K562 (cell line): ENCODE results near the gene NME2. TPM values are rescaled to one million over a fixed set of nuclear protein-coding genes. Genes with fewer than 3 reads are reported as not detected.

ENCODE experiments used
- CCNT2 ChIP-seq: IDR thresholded peaks from 2 replicates; pipeline ENCODE4 v1.6.1; 2011; ENCODE audit warnings: borderline replicate concordance, low read depth, mild to moderate bottlenecking, moderate library complexity, mixed read lengths, low read length; ENCODE audit not compliant: insufficient read length; ENCODE audit errors: extremely low read depth
- CREB5 ChIP-seq: fragments of 250-450 bp; sonication (Bioruptor Pico); IDR thresholded peaks from 2 replicates; pipeline ENCODE4 v1.5.0; 2020; ENCODE audit warnings: mild to moderate bottlenecking
- CSDE1 ChIP-seq, 2 experiments: fragments of 450-650 bp; IDR thresholded peaks; 2 replicates each; pipeline ENCODE4 v1.6.1; 2016; ENCODE audit warnings: mild to moderate bottlenecking in 1 of 2
- CXXC5 ChIP-seq: fragments of 250-450 bp; sonication (Bioruptor Pico); IDR thresholded peaks from 2 replicates; pipeline ENCODE4 v1.8.0; 2022; ENCODE audit warnings: inconsistent platforms, mild to moderate bottlenecking, moderate library complexity
- FOXK2 ChIP-seq, 2 experiments: fragments of 450-650 bp; IDR thresholded peaks in 1 of 2; conservative IDR thresholded peaks in 1 of 2; 2 replicates each; pipeline ENCODE4 v1.6.1; 2016; ENCODE audit warnings: low read depth in 2 of 2, mild to moderate bottlenecking in 1 of 2
- HDGF ChIP-seq: fragments of 450-650 bp; IDR thresholded peaks from 2 replicates; pipeline ENCODE4 v1.6.1; 2016
- HNRNPLL ChIP-seq: fragments of 200-400 bp; formaldehyde crosslinking; IDR thresholded peaks from 2 replicates; pipeline ENCODE4 v1.6.1; 2017; ENCODE audit warnings: low read length, low read depth, mild to moderate bottlenecking; ENCODE audit not compliant: poor library complexity, severe bottlenecking
- JUND ChIP-seq, 2 experiments: IDR thresholded peaks; 2 replicates in 1 of 2; 3 replicates in 1 of 2; pipeline ENCODE4 v1.6.1; 2011; ENCODE audit warnings: borderline replicate concordance in 2 of 2, low read depth in 2 of 2, low read length in 2 of 2, improper control_type of control experiment in 1 of 2, missing biosample characterization in 1 of 2, missing genetic modification characterization in 1 of 2, missing genetic modification reagents in 1 of 2
- MXI1 ChIP-seq: IDR thresholded peaks from 2 replicates; pipeline ENCODE4 v1.6.1; 2011; ENCODE audit warnings: low read depth, mild to moderate bottlenecking, improper control_type of control experiment, low read length
- NEUROD1 ChIP-seq: fragments of 150-350 bp; IDR thresholded peaks from 2 replicates; pipeline ENCODE4 v1.6.1; 2014; ENCODE audit warnings: borderline replicate concordance, low read length, low read depth; ENCODE audit not compliant: partially characterized antibody
- PHF21A ChIP-seq: fragments of 450-650 bp; IDR thresholded peaks from 2 replicates; pipeline ENCODE4 v1.6.1; 2017; ENCODE audit warnings: low read depth, borderline replicate concordance
- POLR2AphosphoS2 ChIP-seq: IDR thresholded peaks from 2 replicates; pipeline ENCODE4 v1.6.1; 2012; ENCODE audit warnings: low read length, improper control_type of control experiment
- POLR2AphosphoS5 ChIP-seq: IDR thresholded peaks from 2 replicates; pipeline ENCODE4 v1.6.1; 2011; ENCODE audit warnings: mild to moderate bottlenecking, low read depth, low read length, moderate library complexity; ENCODE audit not compliant: control insufficient read depth, insufficient read depth
- POLR2G ChIP-seq: fragments of 200-400 bp; formaldehyde crosslinking; IDR thresholded peaks from 2 replicates; pipeline ENCODE4 v1.6.1; 2017; ENCODE audit warnings: low read depth, mild to moderate bottlenecking, antibody characterized with exemption, low read length, moderate library complexity
- TAF1 ChIP-seq: IDR thresholded peaks from 2 replicates; pipeline ENCODE4 v1.6.1; 2011; ENCODE audit warnings: mild to moderate bottlenecking, low read length, moderate library complexity; ENCODE audit not compliant: insufficient read depth, control insufficient read depth, severe bottlenecking; ENCODE audit errors: extremely low read depth
- TBL1XR1 ChIP-seq, 2 experiments: IDR thresholded peaks; 2 replicates each; pipeline ENCODE4 v1.6.1; 2012; ENCODE audit warnings: improper control_type of control experiment in 2 of 2, low read length in 2 of 2, mild to moderate bottlenecking in 1 of 2
- TBP ChIP-seq: optimal IDR thresholded peaks from 2 replicates; pipeline ENCODE3; 2011; ENCODE audit warnings: low read depth, low read length, improper control_type of control experiment
- UBTF ChIP-seq, 2 experiments: IDR thresholded peaks; 2 replicates each; pipeline ENCODE4 v1.6.1; 2012; ENCODE audit warnings: improper control_type of control experiment in 2 of 2, low read depth in 2 of 2, low read length in 2 of 2, borderline replicate concordance in 1 of 2
- ZFX ChIP-seq: sonication (generic); formaldehyde crosslinking; IDR thresholded peaks from 2 replicates; pipeline ENCODE4 v1.8.0; 2022; ENCODE audit warnings: mild to moderate bottlenecking, missing genetic modification reagents, moderate library complexity
- ZNF431 ChIP-seq: sonication (generic); formaldehyde crosslinking; IDR thresholded peaks from 2 replicates; pipeline ENCODE4 v1.8.0; 2022; ENCODE audit warnings: mild to moderate bottlenecking, missing genetic modification reagents
- polyA plus RNA-seq, 8 experiments: library from polyadenylated mRNA; depleted of rRNA in 4 of 8; stranded (reverse) in 5 of 8; unstranded in 3 of 8; fragments of >200 nt; fragmentation: Nextera tagmentation in 2 of 8; fragmentation: Illumina TruSeq in 1 of 8; extraction: Ambion mirVana in 2 of 8; extraction: Trizol in 1 of 8; gene quantifications; 2 replicates each; pipeline versions ENCODE4 v1.2.1 to v1.2.3, GENCODE V29; 2011 to 2014; ENCODE audit warnings: inconsistent platforms in 1 of 8, missing spikeins in 1 of 8
- total RNA-seq, 7 experiments: library from RNA; depleted of rRNA in 6 of 7; stranded (reverse); fragments of >200 nt in 6 of 7; fragmentation: Illumina TruSeq in 2 of 7; extraction: Trizol in 2 of 7; gene quantifications; 2 replicates each; pipeline versions ENCODE4 v1.2.1 to v1.2.3, GENCODE V29; 2011 to 2021; ENCODE audit warnings: low replicate concordance in 1 of 7

NME2 gene
- total and polyA plus RNA-seq, 9 of the 15 experiments (the other 6 are each of a cell fraction or from before 2014, with no cell fraction given), result 684 to 1,202 (median 924) TPM

GRCh38 chr17:51120739-51121619, 45.2 kb upstream of the NME2 start, which contains the start of gene SPAG9 (continued):
- TF ChIP-seq POLR2G (peak; percentile 75), TBP (peak; percentile 74), ZFX (CRISPR knock-in tag) (peak; percentile 63; the same call in 1 of the 2 replicates), HNRNPLL (peak; percentile 69), ZNF431 (peak; percentile 1; the same call in 1 of the 2 replicates), CXXC5 (peak; percentile 84), CSDE1 (IDR thresholded peaks at IDR 0.05) (0 out of 4 replicates have a peak, but pooled peaks of 1 of the 2 experiments have one; percentile 44), TAF1 (peak; percentile 47), CREB5 (CRISPR knock-in tag) (peak; percentile 22; the same call in 1 of the 2 replicates), POLR2AphosphoS5 (peak; percentile 69), PHF21A (no peak), POLR2AphosphoS2 (no peak), TBL1XR1 (IDR thresholded peaks at IDR 0.05; ENCODE audit: low read length in 2 of 2) (peak in 1 of 2 experiments; percentile 38; a peak in 1 of 4 replicates), NEUROD1 (peak; percentile 54), CCNT2 (peak; percentile 74), JUND (IDR thresholded peaks at IDR 0.05; ENCODE audit: borderline replicate concordance, low read depth, low read length) (0 out of 2 replicates have a peak, but pooled peaks have one; percentile 51), JUND (tag; IDR thresholded peaks at IDR 0.05; ENCODE audit: borderline replicate concordance, low read depth, low read length) (no peak; the same call in 2 of the 3 replicates), MXI1 (0 out of 2 replicates have a peak, but pooled peaks have one; percentile 9), FOXK2 (conservative IDR thresholded peaks at IDR 0.05 in 1 of 2, IDR thresholded peaks at IDR 0.05 in 1 of 2; ENCODE audit: low read depth in 2 of 2) (peak; percentile 45 to 80; a peak in 3 of 4 replicates), UBTF (IDR thresholded peaks at IDR 0.05; ENCODE audit: borderline replicate concordance in 1 of 2, low read depth in 2 of 2, low read length in 2 of 2) (peak in 1 of 2 experiments; percentile 63; a peak in 1 of 4 replicates), HDGF (no peak)
